HCT116 (cell line): ENCODE measurements around the gene DCAF6. TPM values are rescaled to one million over a fixed set of nuclear protein-coding genes. Genes with fewer than 3 reads are reported as not detected.
A peak's percentile ranks its signal among the peaks of the same experiment; 100 is the strongest.

ENCODE experiments used
- ATAC-seq: fragments of 200-7000 bp; cut with Tn5 transposase; 2 replicates; pipeline ENCODE4 v1.9.1; 2020; ENCODE audit warnings: mild to moderate bottlenecking, moderate library complexity
- BruUV-seq: library from RNA; stranded (reverse); fragments of 400-500 nt; replicated peaks from 2 replicates; lab custom pipeline; 2021; lab: Mats Ljungman, UMichigan
- CTCF ChIA-PET: fragments of 300-600 bp; sonication (Branson Sonifier 250); formaldehyde crosslinking; loops from one replicate; lab custom pipeline; 2021; ENCODE audit warnings: antibody characterized with exemption; lab: Charles Lee
- POLR2A ChIA-PET: fragments of 300-600, 350-600 bp; sonication (Branson Sonifier 250); formaldehyde crosslinking; loops from one replicate; lab custom pipeline; 2021; ENCODE audit warnings: antibody characterized with exemption; lab: Charles Lee
- RAD21 ChIA-PET, 2 experiments: fragments of 300-600 bp; sonication (Branson Sonifier 250); formaldehyde crosslinking; loops; one replicate each; lab custom pipeline; 2023; ENCODE audit warnings: low total read pairs in 2 of 2; ENCODE audit not compliant: uncharacterized antibody in 2 of 2, unreplicated experiment in 2 of 2, low non-redundant PET in 1 of 2; lab: Charles Lee
- DNase-seq: peaks from one replicate; pipeline ENCODE4 v3.0.0-alpha.2; 2010; ENCODE audit warnings: low read depth, low spot score
- H2AFZ ChIP-seq: fragments of 200-600 bp; shearing (Covaris generic), sonication (generic); 2 replicates; pipeline ENCODE4 v1.6.1; 2017; ENCODE audit warnings: low read depth, mixed run types, mixed read lengths, antibody characterized with exemption, low read length; ENCODE audit not compliant: poor library complexity, severe bottlenecking
- H3K27ac ChIP-seq: 2 replicates; pipeline ENCODE4 v1.5.1; 2012; ENCODE audit warnings: low read depth, low read length
- H3K27me3 ChIP-seq: fragments of 200-600 bp; sonication (generic); 2 replicates; pipeline ENCODE4 v1.6.1; 2016; ENCODE audit warnings: mixed run types, low read length, mixed read lengths; ENCODE audit not compliant: insufficient read depth
- H3K36me3 ChIP-seq, 2 experiments: fragments of 200-500 bp in 1 of 2; fragments of 200-600 bp in 1 of 2; sonication (Bioruptor generic) in 1 of 2; sonication (generic) in 1 of 2; 2 replicates each; pipeline versions ENCODE4 v1.5.1 to v1.6.1; 2014 to 2016; ENCODE audit warnings: low read length in 2 of 2, inconsistent platforms in 1 of 2, mixed read lengths in 1 of 2, mixed run types in 1 of 2; ENCODE audit not compliant: insufficient read depth in 2 of 2, control insufficient read depth in 1 of 2
- H3K4me1 ChIP-seq, 2 experiments: fragments of 200-600 bp in 1 of 2; sonication (generic) in 1 of 2; 2 replicates each; pipeline versions ENCODE4 v1.5.1 to v1.6.1; 2012 to 2017; ENCODE audit warnings: low read length in 2 of 2, inconsistent platforms in 1 of 2, mild to moderate bottlenecking in 1 of 2, mixed read lengths in 1 of 2, mixed run types in 1 of 2, moderate library complexity in 1 of 2; ENCODE audit not compliant: insufficient read depth in 2 of 2, control insufficient read depth in 1 of 2
- H3K4me2 ChIP-seq: fragments of 200-600 bp; sonication (generic); 2 replicates; pipeline ENCODE4 v1.6.1; 2017; ENCODE audit warnings: mixed run types, low read length, mixed read lengths
- H3K4me3 ChIP-seq, 2 experiments: fragments of 200-600 bp in 1 of 2; sonication (generic) in 1 of 2; replicated peaks in 1 of 2; 2 replicates each; pipeline ENCODE4 v1.5.1; 2011 to 2016; ENCODE audit warnings: low read length in 2 of 2, control low read depth in 1 of 2, low read depth in 1 of 2, mild to moderate bottlenecking in 1 of 2, mixed read lengths in 1 of 2, mixed run types in 1 of 2
- H3K79me2 ChIP-seq: fragments of 200-600 bp; sonication (generic); 2 replicates; pipeline ENCODE4 v1.6.1; 2017; ENCODE audit warnings: mild to moderate bottlenecking, mixed run types, low read length, moderate library complexity, mixed read lengths; ENCODE audit not compliant: insufficient read depth
- H3K9ac ChIP-seq: fragments of 200-600 bp; sonication (generic); 2 replicates; pipeline ENCODE4 v1.6.1; 2016; ENCODE audit warnings: low read length, mixed read lengths
- H3K9me2 ChIP-seq: fragments of 200-600 bp; sonication (generic), shearing (Covaris generic); 2 replicates; pipeline ENCODE4 v1.6.1; 2017; ENCODE audit warnings: mixed run types, mild to moderate bottlenecking, moderate library complexity; ENCODE audit not compliant: insufficient read depth
- H3K9me3 ChIP-seq, 2 experiments: fragments of 200-500 bp in 1 of 2; fragments of 200-600 bp in 1 of 2; sonication (Bioruptor generic) in 1 of 2; sonication (generic) in 1 of 2; 2 replicates each; pipeline ENCODE4 v1.6.1; 2014 to 2017; ENCODE audit warnings: low read length in 2 of 2, mixed read lengths in 2 of 2, inconsistent platforms in 1 of 2, low read depth in 1 of 2, mild to moderate bottlenecking in 1 of 2, mixed run types in 1 of 2, moderate library complexity in 1 of 2; ENCODE audit not compliant: control insufficient read depth in 1 of 2, insufficient read depth in 1 of 2
- H4K20me1 ChIP-seq: fragments of 200-600 bp; sonication (generic), shearing (Covaris generic); 2 replicates; pipeline ENCODE4 v1.6.1; 2017; ENCODE audit warnings: mixed run types, mild to moderate bottlenecking, moderate library complexity; ENCODE audit not compliant: insufficient read depth
- ELF1 ChIP-seq: IDR thresholded peaks from 2 replicates; pipeline ENCODE4 v1.6.1; 2012; ENCODE audit warnings: low read depth, borderline replicate concordance
- RAD21 ChIP-seq: IDR thresholded peaks from 2 replicates; pipeline ENCODE4 v1.6.1; 2012; ENCODE audit warnings: low read depth, mild to moderate bottlenecking
- YY1 ChIP-seq: IDR thresholded peaks from 2 replicates; pipeline ENCODE4 v1.6.1; 2011; ENCODE audit warnings: low read length, low read depth, moderate library complexity, mild to moderate bottlenecking; ENCODE audit not compliant: insufficient replicate concordance; ENCODE audit errors: extremely low read depth
- intact Hi-C: fragments of 100-400 bp; cut with micrococcal nuclease; formaldehyde crosslinking; loops from 2 replicates; pipeline ENCODE4 v1.10.0; 2022
- total RNA-seq: library from RNA; stranded (reverse); gene quantifications from one replicate; pipeline ENCODE4 v1.2.1, GENCODE V29; 2021; ENCODE audit not compliant: unreplicated experiment
- TF ChIP-seq, protein P1 (sequence below): IDR thresholded peaks from 2 replicates; pipeline ENCODE4 v1.6.1; 2011; ENCODE audit warnings: mild to moderate bottlenecking, low read length, moderate library complexity; ENCODE audit not compliant: insufficient replicate concordance; ENCODE audit errors: extremely low read depth
- TF ChIP-seq, protein P2 (sequence below): IDR thresholded peaks from 2 replicates; pipeline ENCODE4 v1.6.1; 2012
- TF ChIP-seq, protein P3 (sequence below), 3 experiments: fragments of 200-600 bp in 1 of 3; sonication (generic) in 1 of 3; IDR thresholded peaks in 2 of 3; conservative IDR thresholded peaks in 1 of 3; 2 replicates each; pipeline ENCODE4 v1.5.1; 2012 to 2017; ENCODE audit warnings: low read depth in 2 of 3, low read length in 2 of 3, antibody characterized with exemption in 1 of 3, borderline replicate concordance in 1 of 3, control low read depth in 1 of 3, mild to moderate bottlenecking in 1 of 3, mixed read lengths in 1 of 3, mixed run types in 1 of 3, moderate library complexity in 1 of 3; ENCODE audit not compliant: insufficient read depth in 1 of 3

Gene DCAF6
- total RNA-seq, 1 experiment from 2014 or later: 34.2 TPM

GRCh38 chr1:168065506-168065905 lies 129.0 kb downstream of the DCAF6 start (continued):
- TF ChIP-seq, protein P1, sequence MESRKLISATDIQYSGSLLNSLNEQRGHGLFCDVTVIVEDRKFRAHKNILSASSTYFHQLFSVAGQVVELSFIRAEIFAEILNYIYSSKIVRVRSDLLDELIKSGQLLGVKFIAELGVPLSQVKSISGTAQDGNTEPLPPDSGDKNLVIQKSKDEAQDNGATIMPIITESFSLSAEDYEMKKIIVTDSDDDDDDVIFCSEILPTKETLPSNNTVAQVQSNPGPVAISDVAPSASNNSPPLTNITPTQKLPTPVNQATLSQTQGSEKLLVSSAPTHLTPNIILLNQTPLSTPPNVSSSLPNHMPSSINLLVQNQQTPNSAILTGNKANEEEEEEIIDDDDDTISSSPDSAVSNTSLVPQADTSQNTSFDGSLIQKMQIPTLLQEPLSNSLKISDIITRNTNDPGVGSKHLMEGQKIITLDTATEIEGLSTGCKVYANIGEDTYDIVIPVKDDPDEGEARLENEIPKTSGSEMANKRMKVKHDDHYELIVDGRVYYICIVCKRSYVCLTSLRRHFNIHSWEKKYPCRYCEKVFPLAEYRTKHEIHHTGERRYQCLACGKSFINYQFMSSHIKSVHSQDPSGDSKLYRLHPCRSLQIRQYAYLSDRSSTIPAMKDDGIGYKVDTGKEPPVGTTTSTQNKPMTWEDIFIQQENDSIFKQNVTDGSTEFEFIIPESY: no peak
- TF ChIP-seq, protein P2, sequence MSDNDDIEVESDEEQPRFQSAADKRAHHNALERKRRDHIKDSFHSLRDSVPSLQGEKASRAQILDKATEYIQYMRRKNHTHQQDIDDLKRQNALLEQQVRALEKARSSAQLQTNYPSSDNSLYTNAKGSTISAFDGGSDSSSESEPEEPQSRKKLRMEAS: no peak
- TF ChIP-seq RAD21 (no peak), YY1 (no peak)

- POLR2A ChIA-PET: no interaction called here
- TF ChIP-seq ELF1: no peak
- TF ChIP-seq, protein P3, sequence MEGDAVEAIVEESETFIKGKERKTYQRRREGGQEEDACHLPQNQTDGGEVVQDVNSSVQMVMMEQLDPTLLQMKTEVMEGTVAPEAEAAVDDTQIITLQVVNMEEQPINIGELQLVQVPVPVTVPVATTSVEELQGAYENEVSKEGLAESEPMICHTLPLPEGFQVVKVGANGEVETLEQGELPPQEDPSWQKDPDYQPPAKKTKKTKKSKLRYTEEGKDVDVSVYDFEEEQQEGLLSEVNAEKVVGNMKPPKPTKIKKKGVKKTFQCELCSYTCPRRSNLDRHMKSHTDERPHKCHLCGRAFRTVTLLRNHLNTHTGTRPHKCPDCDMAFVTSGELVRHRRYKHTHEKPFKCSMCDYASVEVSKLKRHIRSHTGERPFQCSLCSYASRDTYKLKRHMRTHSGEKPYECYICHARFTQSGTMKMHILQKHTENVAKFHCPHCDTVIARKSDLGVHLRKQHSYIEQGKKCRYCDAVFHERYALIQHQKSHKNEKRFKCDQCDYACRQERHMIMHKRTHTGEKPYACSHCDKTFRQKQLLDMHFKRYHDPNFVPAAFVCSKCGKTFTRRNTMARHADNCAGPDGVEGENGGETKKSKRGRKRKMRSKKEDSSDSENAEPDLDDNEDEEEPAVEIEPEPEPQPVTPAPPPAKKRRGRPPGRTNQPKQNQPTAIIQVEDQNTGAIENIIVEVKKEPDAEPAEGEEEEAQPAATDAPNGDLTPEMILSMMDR (IDR thresholded peaks at IDR 0.05 in 2 of 3, conservative IDR thresholded peaks at IDR 0.05 in 1 of 3; ENCODE audit: borderline replicate concordance in 1 of 3, insufficient read depth in 1 of 3, low read depth in 2 of 3, low read length in 2 of 3): peak in 1 of 3 experiments; percentile 22; a peak in 2 of 6 replicates
- TF ChIP-seq, protein P1: no peak
- TF ChIP-seq, all 23 proteins: peak for 1
- Histone ChIP-seq H3K9me2 (no peaks in the 10 kb centered on the region), H3K9ac (no peak overlapping the region), H3K4me1 (no peaks in the 10 kb centered on the region), H4K20me1 (no peaks in the 10 kb centered on the region), H3K79me2 (no peaks in the 10 kb centered on the region), H3K36me3 (peaks cover 4 to 12% of the 10 kb centered on the region in 2 experiments; a peak in 2 of 4 replicates), H3K4me2 (no peak overlapping the region), H3K27ac (no peak overlapping the region), H3K9me3 (no peaks in the 10 kb centered on the region), H3K4me3 (no peak overlapping the region), H3K27me3 (no peaks in the 10 kb centered on the region), H2AFZ (no peak overlapping the region)
- ChIA-PET RAD21 (no interaction called here), CTCF (interaction anchor here (1.0 to 1.8 kb wide), 2 partner anchors 13 to 16 kb away, joined by 3 to 8 read pairs; no protein-coding TSS in a partner anchor)
- ATAC-seq (no peak), DNase-seq (no peak)
- intact Hi-C loops: no loop called here
- BruUV-seq: no TSS peak
These were observed 132.9 kb downstream of the DCAF6 start for GRCh38 chr1:168069384-168069783.
